ENCODE data around the gene CACNA2D2. TPM values are rescaled to one million over a fixed set of nuclear protein-coding genes. Genes with fewer than 3 reads are reported as not detected.
A peak's percentile ranks its signal among the peaks of the same experiment; 100 is the strongest.

CACNA2D2 gene
- total RNA-seq, 1 donor from 2014 or later, result 0.40 TPM

DNA sequence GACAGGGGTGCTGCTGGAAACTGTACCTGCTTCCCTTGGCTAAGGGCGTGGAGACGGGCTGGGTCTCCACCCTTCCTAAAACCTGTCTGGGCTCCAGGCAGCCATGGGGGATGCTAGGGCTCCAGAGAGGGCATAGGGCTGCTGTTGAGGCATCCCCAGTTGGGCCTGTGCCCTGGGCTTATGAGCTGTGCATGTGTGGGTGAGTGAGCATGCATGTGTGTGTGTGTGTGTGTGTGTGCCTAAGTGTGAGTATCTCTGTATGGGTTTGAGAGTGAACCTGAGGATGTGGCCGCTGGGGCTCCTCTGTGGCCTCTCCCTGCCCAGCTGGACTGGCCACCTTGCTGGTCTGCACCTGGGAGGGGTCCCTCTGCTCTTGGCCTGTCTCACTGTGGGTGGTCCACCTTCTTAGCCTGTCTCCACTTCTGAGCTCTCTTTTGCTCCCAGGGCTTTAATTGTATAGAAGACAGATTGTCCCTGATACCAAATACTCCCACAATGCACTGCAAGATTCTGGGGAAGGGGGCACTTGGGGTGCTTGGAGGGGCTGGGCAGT is 132.2 kb downstream of the CACNA2D2 start:
- Mint-ChIP-seq H3K9me3 (ENCODE audit: low read depth) (no peaks in the 10 kb centered on the region), H3K36me3 (ENCODE audit: low read depth) (no peaks in the 10 kb centered on the region), H3K4me1 (ENCODE audit: low read depth) (no peaks in the 10 kb centered on the region), H3K4me3 (ENCODE audit: unreplicated experiment) (no peak overlapping the region), H3K27me3 (ENCODE audit: low read depth) (peaks cover 7% of the 10 kb centered on the region), H3K27ac (ENCODE audit: unreplicated experiment) (no peak overlapping the region)
- no peak for DNase-seq (ENCODE audit: low spot score)
- TF ChIP-seq, protein P1, sequence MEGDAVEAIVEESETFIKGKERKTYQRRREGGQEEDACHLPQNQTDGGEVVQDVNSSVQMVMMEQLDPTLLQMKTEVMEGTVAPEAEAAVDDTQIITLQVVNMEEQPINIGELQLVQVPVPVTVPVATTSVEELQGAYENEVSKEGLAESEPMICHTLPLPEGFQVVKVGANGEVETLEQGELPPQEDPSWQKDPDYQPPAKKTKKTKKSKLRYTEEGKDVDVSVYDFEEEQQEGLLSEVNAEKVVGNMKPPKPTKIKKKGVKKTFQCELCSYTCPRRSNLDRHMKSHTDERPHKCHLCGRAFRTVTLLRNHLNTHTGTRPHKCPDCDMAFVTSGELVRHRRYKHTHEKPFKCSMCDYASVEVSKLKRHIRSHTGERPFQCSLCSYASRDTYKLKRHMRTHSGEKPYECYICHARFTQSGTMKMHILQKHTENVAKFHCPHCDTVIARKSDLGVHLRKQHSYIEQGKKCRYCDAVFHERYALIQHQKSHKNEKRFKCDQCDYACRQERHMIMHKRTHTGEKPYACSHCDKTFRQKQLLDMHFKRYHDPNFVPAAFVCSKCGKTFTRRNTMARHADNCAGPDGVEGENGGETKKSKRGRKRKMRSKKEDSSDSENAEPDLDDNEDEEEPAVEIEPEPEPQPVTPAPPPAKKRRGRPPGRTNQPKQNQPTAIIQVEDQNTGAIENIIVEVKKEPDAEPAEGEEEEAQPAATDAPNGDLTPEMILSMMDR (IDR thresholded peaks at IDR 0.05), result no peak

DNA sequence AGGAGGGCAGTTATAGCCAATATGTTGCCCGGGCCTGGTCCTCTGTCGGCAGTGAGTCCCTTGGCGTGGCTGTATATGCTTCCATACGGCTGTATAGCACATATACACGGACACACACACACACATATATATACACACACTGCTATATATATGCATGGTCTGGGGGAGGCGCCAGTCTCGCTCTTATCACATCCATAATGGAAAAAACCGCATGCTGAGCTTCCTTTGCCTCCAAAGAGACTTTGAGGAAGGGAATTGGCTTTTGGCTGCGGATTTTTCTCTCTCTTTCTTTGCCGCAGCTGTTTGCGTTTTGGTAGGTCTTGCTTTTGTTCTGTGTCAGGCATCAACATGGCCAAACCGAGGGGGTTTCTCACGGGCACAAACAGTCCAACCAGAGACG is 132.8 kb downstream of the CACNA2D2 start:
- peaks cover 7% of the 10 kb centered on the region for H3K27me3 Mint-ChIP-seq (ENCODE audit: low read depth)
- TF ChIP-seq, protein P1 (IDR thresholded peaks at IDR 0.05), result peak; percentile 67
- H3K36me3 Mint-ChIP-seq (ENCODE audit: low read depth), result no peaks in the 10 kb centered on the region
- H3K4me1 Mint-ChIP-seq (ENCODE audit: low read depth), result no peaks in the 10 kb centered on the region
- no peaks in the 10 kb centered on the region for H3K9me3 Mint-ChIP-seq (ENCODE audit: low read depth)
- H3K4me3 Mint-ChIP-seq (ENCODE audit: unreplicated experiment), result no peak overlapping the region
- DNase-seq (ENCODE audit: low spot score), result no peak
- no peak overlapping the region for H3K27ac Mint-ChIP-seq (ENCODE audit: unreplicated experiment)

DNA sequence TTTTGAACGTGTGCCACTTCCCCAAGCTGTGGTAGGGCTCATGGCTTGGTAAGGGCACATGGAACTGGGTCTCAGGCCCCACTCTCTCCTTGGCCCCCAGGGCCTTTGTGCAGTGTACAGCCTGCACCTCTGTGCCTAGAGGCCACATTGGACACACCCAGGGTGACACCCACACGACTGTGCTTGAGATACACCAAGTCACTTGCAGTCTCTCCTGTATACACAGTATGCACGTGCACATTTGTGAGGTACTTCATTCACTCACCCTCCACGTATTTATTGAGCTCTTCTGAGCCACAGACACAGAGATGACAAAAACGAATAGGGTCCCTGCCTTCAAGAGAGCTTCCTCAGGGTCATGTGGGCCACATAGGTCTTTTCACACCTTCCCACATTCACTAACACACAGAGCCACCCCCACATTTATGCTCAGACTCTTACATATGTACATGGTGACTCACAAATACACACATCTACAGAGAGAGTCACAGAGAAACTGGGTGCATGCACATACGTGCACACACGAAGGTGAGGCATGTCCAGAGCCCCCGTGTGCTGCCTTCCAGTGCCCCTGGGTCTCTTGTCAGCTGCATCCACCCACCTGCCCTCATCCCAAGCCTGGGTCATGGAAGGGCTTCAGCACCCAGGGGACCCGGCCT is 134.3 kb downstream of the CACNA2D2 start:
- H3K27ac Mint-ChIP-seq (ENCODE audit: unreplicated experiment), result no peak overlapping the region
- TF ChIP-seq, protein P1 (IDR thresholded peaks at IDR 0.05), result no peak
- H3K27me3 Mint-ChIP-seq (ENCODE audit: low read depth), result peaks cover 7% of the 10 kb centered on the region
- no peaks in the 10 kb centered on the region for H3K9me3 Mint-ChIP-seq (ENCODE audit: low read depth)
- no peak for DNase-seq (ENCODE audit: low spot score)
- H3K4me3 Mint-ChIP-seq (ENCODE audit: unreplicated experiment), result no peak overlapping the region
- peaks cover 6% of the 10 kb centered on the region for H3K4me1 Mint-ChIP-seq (ENCODE audit: low read depth)
- no peaks in the 10 kb centered on the region for H3K36me3 Mint-ChIP-seq (ENCODE audit: low read depth)

DNA sequence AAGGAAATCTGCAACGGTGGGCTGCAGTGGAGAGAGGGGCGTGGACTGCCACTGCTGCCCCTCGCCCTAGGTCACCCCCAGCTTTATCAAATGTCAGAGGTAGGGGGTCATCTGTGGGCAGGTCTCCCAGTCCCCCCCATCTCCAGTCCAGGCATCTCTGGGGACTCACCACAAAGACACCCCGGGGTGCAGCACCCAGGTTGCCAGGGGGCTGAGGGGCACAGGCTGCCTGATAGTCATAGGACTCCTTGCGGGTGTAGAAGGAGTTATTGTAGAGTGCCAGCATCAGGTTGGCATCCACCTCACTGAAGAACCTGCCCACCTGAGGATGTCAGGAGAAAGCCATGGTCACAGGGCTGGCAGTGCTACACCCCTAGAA is 137.6 kb downstream of the CACNA2D2 start:
- TF ChIP-seq, protein P1 (IDR thresholded peaks at IDR 0.05), result no peak
- H3K27ac Mint-ChIP-seq (ENCODE audit: unreplicated experiment), result no peak overlapping the region
- H3K4me3 Mint-ChIP-seq (ENCODE audit: unreplicated experiment), result peak overlapping the region; percentile 45
- H3K9me3 Mint-ChIP-seq (ENCODE audit: low read depth), result no peaks in the 10 kb centered on the region
- DNase-seq (ENCODE audit: low spot score), result no peak
- H3K27me3 Mint-ChIP-seq (ENCODE audit: low read depth), result no peaks in the 10 kb centered on the region
- H3K36me3 Mint-ChIP-seq (ENCODE audit: low read depth), result no peaks in the 10 kb centered on the region
- H3K4me1 Mint-ChIP-seq (ENCODE audit: low read depth), result peaks cover 7% of the 10 kb centered on the region

DNA sequence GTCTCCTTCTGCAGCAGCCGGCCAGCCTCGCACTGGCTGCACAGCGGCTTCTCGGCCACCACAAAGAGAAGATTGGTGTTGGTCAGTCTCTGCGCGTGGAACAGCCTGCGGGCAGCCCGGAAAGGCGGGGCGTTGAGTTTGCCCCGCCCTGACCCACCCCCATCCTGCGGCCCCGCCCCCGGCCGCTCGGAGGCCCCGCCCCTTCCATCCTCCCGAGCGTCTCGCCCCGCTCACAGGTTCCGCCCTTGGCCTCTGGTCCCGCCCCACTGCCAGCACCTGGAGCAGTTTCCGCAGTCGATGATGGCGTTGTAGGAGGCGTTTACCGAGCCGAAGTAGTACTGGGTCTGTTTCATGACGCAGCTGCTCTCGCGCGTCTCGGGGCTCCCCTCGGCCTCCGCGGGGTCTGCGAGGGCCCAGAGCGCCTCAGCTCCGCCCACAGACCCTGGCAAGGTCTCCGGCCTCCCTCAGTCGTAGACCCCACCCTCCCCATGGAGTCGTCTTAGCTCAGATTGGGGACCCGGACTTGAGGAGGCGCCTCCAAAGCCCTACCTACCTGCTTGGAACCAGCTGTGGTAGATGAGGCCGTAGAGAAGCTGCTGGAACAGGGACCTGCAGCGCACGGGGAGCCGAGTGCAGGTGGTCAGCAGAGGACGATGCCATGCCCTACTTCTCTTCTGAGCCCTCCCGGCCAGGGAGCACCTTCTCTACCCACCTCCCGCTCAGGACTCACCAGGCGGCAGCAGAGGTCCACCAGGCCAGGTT is 138.2 kb downstream of the CACNA2D2 start:
- Mint-ChIP-seq H3K9me3 (ENCODE audit: low read depth) (no peaks in the 10 kb centered on the region), H3K27ac (ENCODE audit: unreplicated experiment) (peak overlapping the region; percentile 45), H3K4me1 (ENCODE audit: low read depth) (peaks cover 7% of the 10 kb centered on the region), H3K36me3 (ENCODE audit: low read depth) (no peaks in the 10 kb centered on the region), H3K27me3 (ENCODE audit: low read depth) (no peaks in the 10 kb centered on the region), H3K4me3 (ENCODE audit: unreplicated experiment) (peak overlapping the region; percentile 80)
- no peak for DNase-seq (ENCODE audit: low spot score)
- TF ChIP-seq, protein P1 (IDR thresholded peaks at IDR 0.05), result no peak

Measured in chondrocyte (in vitro differentiated cells).